Activated naive CD8-positive, alpha-beta T cell treated with anti-CD3 and anti-CD28 coated beads, Interleukin-2, amount 10 ng/mL, durations not matched to agents 7 days and 5 days (primary cell): ENCODE data around the gene KCP. TPM values are rescaled to one million over a fixed set of nuclear protein-coding genes. Genes with fewer than 3 reads are reported as not detected.

Source experiments
- ATAC-seq: fragments of 150-1000 bp; cut with Tn5 transposase; one replicate; pipeline ENCODE4 v1.10.0; 2021; ENCODE audit warnings: low read depth, moderate library complexity
- POLR2A ChIA-PET: fragments of 350-600 bp; sonication (Branson Sonifier 250); formaldehyde crosslinking; loops from one replicate; lab custom pipeline; 2021; ENCODE audit warnings: antibody characterized with exemption; lab: Charles Lee
- DNase-seq: peaks from one replicate; pipeline ENCODE4 v3.0.0; 2021
- H3K27ac Mint-ChIP-seq: one replicate; pipeline ENCODE4 v1.8.0; 2022; ENCODE audit warnings: mild to moderate bottlenecking, mixed read lengths
- H3K27me3 Mint-ChIP-seq: one replicate; pipeline ENCODE4 v1.8.0; 2022; ENCODE audit warnings: mild to moderate bottlenecking, moderate library complexity, mixed read lengths
- H3K36me3 Mint-ChIP-seq: one replicate; pipeline ENCODE4 v1.8.0; 2021; ENCODE audit warnings: mild to moderate bottlenecking, mixed read lengths
- H3K4me1 Mint-ChIP-seq: one replicate; pipeline ENCODE4 v1.8.0; 2021; ENCODE audit warnings: mixed read lengths
- H3K4me3 Mint-ChIP-seq: one replicate; pipeline ENCODE4 v1.8.0; 2022; ENCODE audit warnings: mild to moderate bottlenecking, moderate library complexity, mixed read lengths
- H3K9me3 Mint-ChIP-seq: one replicate; pipeline ENCODE4 v1.8.0; 2021; ENCODE audit warnings: mixed read lengths
- total RNA-seq, 2 experiments: library from RNA; stranded (reverse); gene quantifications; one replicate each; pipeline ENCODE4 v1.2.3, GENCODE V29; 2021

KCP gene
- total RNA-seq, 2 experiments from 2014 or later, result 0.57 to 0.69 TPM

GRCh38 chr7:128845475-128845874 is 65.0 kb downstream of the KCP start:
- DNase-seq, result no peak
- Mint-ChIP-seq H3K27ac (no peak overlapping the region), H3K36me3 (no peaks in the 10 kb centered on the region), H3K4me1 (peaks cover 1% of the 10 kb centered on the region), H3K9me3 (no peaks in the 10 kb centered on the region), H3K4me3 (no peak overlapping the region), H3K27me3 (no peaks in the 10 kb centered on the region)
- POLR2A ChIA-PET, result no interaction called here
- no peak for ATAC-seq

GRCh38 chr7:128844777-128845311 is 65.7 kb downstream of the KCP start:
- H3K9me3 Mint-ChIP-seq, result no peaks in the 10 kb centered on the region
- no peak for ATAC-seq
- no peak overlapping the region for H3K27ac Mint-ChIP-seq
- peaks cover 1% of the 10 kb centered on the region for H3K4me1 Mint-ChIP-seq
- POLR2A ChIA-PET, result no interaction called here
- H3K27me3 Mint-ChIP-seq, result no peaks in the 10 kb centered on the region
- DNase-seq, result no peak
- H3K36me3 Mint-ChIP-seq, result no peaks in the 10 kb centered on the region
- no peak overlapping the region for H3K4me3 Mint-ChIP-seq

DNA sequence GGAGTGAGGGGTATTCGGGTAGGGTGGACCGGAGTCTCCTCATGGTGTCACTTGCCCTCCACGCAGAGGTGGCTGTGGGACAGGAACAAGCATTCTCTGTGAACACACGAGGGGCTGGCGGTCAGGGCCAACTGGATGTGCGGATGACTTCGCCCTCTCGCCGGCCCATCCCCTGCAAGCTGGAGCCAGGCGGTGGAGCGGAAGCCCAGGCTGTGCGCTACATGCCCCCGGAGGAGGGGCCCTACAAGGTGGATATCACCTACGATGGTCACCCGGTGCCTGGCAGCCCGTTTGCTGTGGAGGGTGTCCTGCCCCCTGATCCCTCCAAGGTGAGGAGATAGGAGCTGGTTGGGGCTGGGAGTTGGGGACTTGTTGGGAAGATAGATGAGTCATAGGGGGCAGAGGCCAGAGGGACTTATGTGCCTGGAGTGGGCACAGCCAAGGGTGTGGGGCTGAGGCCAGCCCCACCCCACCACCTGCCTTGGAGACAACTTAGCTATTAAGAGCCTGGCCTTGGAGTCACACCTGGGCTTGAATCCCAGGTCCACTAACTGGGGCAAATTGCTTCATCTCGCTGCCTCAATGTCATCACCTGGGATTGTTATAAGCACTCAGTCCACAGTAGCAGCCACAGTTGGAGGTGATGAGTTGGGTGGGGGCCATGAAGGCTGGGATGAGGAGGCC is 66.4 kb downstream of the KCP start:
- Mint-ChIP-seq H3K9me3 (no peaks in the 10 kb centered on the region), H3K36me3 (no peaks in the 10 kb centered on the region), H3K27me3 (no peaks in the 10 kb centered on the region), H3K4me1 (peaks cover 1% of the 10 kb centered on the region), H3K4me3 (no peak overlapping the region), H3K27ac (no peak overlapping the region)
- POLR2A ChIA-PET, result no interaction called here
- ATAC-seq, result no peak
- DNase-seq, result no peak

- Mint-ChIP-seq H3K9me3 (no peaks in the 10 kb centered on the region), H3K27me3 (no peaks in the 10 kb centered on the region), H3K36me3 (no peaks in the 10 kb centered on the region), H3K27ac (no peak overlapping the region), H3K4me1 (peaks cover 1% of the 10 kb centered on the region), H3K4me3 (no peak overlapping the region)
- DNase-seq (no peak), ATAC-seq (no peak)
- POLR2A ChIA-PET, result no interaction called here
Observed at GRCh38 chr7:128842674-128843641, 67.6 kb downstream of the KCP start.

DNA sequence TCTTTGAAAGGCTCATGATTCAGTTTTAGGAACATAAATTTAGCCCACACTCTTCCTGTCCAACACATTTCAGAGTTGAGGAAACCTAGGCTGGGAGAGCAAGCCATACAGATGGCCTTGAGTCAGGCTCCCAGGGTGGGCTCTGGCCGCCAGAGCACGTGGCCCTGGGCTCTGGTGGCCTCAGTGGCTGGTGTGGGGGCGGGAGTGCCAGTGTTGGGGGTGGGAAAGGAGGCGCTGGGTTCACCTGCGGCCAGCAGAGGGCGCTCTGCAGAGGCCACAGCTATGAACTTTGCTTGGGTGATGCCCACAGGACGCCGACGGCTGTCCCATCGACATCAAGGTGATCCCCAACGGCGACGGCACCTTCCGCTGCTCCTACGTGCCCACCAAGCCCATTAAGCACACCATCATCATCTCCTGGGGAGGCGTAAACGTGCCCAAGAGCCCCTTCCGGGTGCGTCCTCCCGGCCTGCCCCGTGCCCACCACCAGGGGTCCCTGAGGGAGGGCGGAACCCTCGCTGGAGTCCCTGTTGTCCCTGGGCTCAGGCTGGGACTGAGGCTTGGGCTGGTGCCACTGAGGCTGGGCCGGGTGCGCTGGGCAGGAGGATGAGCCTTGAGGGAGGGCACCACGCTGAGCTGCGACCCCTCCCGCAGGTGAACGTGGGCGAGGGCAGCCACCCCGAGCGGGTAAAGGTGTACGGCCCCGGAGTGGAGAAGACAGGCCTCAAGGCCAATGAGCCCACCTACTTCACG is 68.4 kb downstream of the KCP start:
- POLR2A ChIA-PET, result no interaction called here
- no peaks in the 10 kb centered on the region for H3K9me3 Mint-ChIP-seq
- ATAC-seq (peak; percentile 53), DNase-seq (peak; percentile 75)
- no peaks in the 10 kb centered on the region for H3K27me3 Mint-ChIP-seq
- H3K4me1 Mint-ChIP-seq, result peaks cover 1% of the 10 kb centered on the region
- no peaks in the 10 kb centered on the region for H3K36me3 Mint-ChIP-seq
- no peak overlapping the region for H3K4me3 Mint-ChIP-seq
- no peak overlapping the region for H3K27ac Mint-ChIP-seq

DNA sequence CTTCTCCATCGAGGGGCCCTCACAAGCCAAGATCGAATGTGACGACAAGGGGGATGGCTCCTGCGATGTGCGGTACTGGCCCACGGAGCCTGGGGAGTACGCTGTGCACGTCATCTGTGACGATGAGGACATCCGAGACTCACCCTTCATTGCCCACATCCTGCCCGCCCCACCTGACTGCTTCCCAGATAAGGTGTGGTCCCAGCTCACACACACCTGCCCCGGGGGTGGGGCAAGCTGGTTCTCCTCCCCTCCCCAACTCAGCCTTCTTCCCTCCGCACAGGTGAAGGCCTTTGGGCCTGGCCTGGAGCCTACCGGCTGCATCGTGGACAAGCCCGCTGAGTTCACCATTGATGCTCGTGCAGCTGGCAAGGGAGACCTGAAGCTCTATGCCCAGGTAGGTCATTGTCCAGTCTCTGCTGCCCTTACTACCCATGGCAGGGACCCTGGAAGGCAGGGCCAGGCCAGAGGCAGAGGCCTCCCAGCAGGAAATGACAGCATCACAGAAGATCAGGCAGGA is 69.3 kb downstream of the KCP start:
- Mint-ChIP-seq H3K27me3 (no peaks in the 10 kb centered on the region), H3K4me1 (peaks cover 1% of the 10 kb centered on the region), H3K27ac (no peak overlapping the region), H3K9me3 (no peaks in the 10 kb centered on the region), H3K4me3 (no peak overlapping the region), H3K36me3 (no peaks in the 10 kb centered on the region)
- ATAC-seq, result no peak
- DNase-seq, result no peak
- POLR2A ChIA-PET, result interaction anchor here (0.8 kb wide), 1 partner anchor 22 kb away, joined by 3 read pairs; the partner anchor contains the start of gene ATP6V1F

- Mint-ChIP-seq H3K27ac (no peak overlapping the region), H3K4me1 (peaks cover 1% of the 10 kb centered on the region), H3K4me3 (no peak overlapping the region), H3K36me3 (no peaks in the 10 kb centered on the region), H3K27me3 (no peaks in the 10 kb centered on the region), H3K9me3 (no peaks in the 10 kb centered on the region)
- ATAC-seq (no peak), DNase-seq (no peak)
- POLR2A ChIA-PET, result interaction anchor here (0.8 kb wide), 1 partner anchor 23 kb away, joined by 3 read pairs; the partner anchor contains the start of gene ATP6V1F
Observed at GRCh38 chr7:128840326-128841170, 70.0 kb downstream of the KCP start.

GRCh38 chr7:128839751-128840177 is 70.7 kb downstream of the KCP start:
- POLR2A ChIA-PET, result no interaction called here

DNA sequence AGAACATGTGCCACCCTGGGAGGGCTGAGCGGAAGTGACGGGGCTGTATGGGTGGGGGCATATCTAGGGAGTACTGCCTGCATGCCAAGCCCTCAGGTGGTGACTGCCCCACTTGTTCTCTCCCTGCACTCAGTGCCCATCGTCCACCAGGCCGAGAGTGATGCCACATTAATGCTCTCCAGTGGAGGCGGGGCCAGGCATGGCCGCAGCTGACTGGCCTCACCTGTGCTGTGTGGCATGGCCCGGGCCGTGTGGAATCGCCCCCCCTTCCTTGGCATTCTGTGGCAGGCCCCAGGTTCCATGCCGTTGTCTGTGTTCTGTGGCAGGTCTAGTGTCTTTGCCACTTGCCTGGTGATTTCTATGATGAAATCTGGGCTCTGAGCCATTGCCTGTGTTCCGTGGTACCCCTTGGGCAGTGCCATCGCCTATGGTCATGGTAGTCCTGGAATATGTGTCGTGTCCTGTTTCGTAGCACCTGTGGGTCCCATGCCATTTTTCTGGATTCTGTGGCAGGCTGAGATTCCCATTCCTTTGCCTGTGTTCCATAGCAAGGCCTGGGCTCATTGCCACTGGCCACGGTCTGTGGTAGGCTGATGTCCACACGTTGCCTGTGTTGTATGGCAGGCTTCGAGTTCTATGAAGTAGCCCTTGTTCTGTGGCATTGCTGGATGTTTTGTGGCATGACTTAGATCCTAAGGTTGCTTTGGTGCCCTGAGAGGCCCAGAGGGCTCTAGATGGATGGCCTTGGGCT is 71.4 kb downstream of the KCP start:
- POLR2A ChIA-PET, result no interaction called here
- Mint-ChIP-seq H3K27me3 (no peaks in the 10 kb centered on the region), H3K27ac (no peak overlapping the region), H3K4me1 (peaks cover 1% of the 10 kb centered on the region), H3K9me3 (no peaks in the 10 kb centered on the region), H3K36me3 (no peaks in the 10 kb centered on the region), H3K4me3 (no peak overlapping the region)
- no peak for ATAC-seq
- DNase-seq, result peak; percentile 24

More at GRCh38 chr7:128839751-128840177, 70.7 kb downstream of the KCP start:
- no peaks in the 10 kb centered on the region for H3K36me3 Mint-ChIP-seq
- no peak overlapping the region for H3K4me3 Mint-ChIP-seq
- no peak overlapping the region for H3K27ac Mint-ChIP-seq
- H3K4me1 Mint-ChIP-seq, result peaks cover 1% of the 10 kb centered on the region
- no peak for ATAC-seq
- no peaks in the 10 kb centered on the region for H3K9me3 Mint-ChIP-seq
- no peaks in the 10 kb centered on the region for H3K27me3 Mint-ChIP-seq
- DNase-seq, result peak; percentile 27

DNA sequence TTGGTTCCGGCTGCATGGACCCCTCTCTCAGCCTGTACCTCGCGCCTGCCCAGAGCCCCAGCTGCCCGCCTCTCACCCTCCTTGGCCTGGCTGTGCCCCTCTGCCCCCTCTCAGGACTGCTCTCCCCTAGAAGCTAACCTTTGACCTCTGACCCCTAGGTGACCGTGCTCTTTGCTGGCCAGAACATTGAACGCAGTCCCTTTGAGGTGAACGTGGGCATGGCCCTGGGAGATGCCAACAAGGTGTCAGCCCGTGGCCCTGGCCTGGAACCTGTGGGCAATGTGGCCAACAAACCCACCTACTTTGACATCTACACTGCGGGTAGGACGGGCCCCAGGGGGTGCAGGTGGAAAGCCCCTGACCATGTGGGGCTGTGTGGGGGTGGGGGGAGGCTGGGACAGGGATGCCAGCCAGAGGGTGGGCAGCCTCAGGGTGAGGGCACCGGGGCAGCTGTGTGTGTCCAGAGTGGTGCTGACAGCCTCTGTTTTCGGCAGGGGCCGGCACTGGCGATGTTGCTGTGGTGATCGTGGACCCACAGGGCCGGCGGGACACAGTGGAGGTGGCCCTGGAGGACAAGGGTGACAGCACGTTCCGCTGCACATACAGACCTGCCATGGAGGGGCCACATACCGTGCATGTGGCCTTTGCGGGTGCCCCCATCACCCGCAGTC is 72.3 kb downstream of the KCP start:
- no peak for ATAC-seq

DNA sequence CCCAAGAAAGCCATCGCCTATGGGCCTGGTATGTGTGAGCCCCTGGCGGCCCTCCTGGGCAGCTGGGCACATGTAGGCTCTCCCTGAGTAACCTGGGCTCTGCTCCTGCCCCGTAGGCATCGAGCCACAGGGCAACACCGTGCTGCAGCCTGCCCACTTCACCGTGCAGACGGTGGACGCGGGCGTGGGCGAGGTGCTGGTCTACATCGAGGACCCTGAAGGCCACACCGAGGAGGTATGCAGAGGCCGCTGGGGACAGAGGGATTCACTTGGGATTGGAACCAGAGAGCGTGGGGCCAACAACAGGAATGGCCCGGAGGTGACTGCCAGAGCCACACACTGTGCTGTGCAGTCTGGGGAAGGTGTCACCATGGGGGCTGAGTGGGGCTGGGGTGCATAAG is 73.0 kb downstream of the KCP start:
- POLR2A ChIA-PET, result no interaction called here
- peaks cover 1% of the 10 kb centered on the region for H3K4me1 Mint-ChIP-seq
- no peaks in the 10 kb centered on the region for H3K36me3 Mint-ChIP-seq
- DNase-seq (peak; percentile 29), ATAC-seq (no peak)
- H3K27me3 Mint-ChIP-seq, result peaks cover 2% of the 10 kb centered on the region
- no peaks in the 10 kb centered on the region for H3K9me3 Mint-ChIP-seq
- H3K4me3 Mint-ChIP-seq, result no peak overlapping the region
- H3K27ac Mint-ChIP-seq, result no peak overlapping the region

More for the DNA sequence above, 72.3 kb downstream of the KCP start:
- Mint-ChIP-seq H3K4me3 (no peak overlapping the region), H3K9me3 (no peaks in the 10 kb centered on the region), H3K4me1 (peaks cover 1% of the 10 kb centered on the region), H3K27ac (no peak overlapping the region), H3K27me3 (peaks cover 2% of the 10 kb centered on the region), H3K36me3 (no peaks in the 10 kb centered on the region)
- peak; percentile 23 for DNase-seq
- POLR2A ChIA-PET, result no interaction called here
